Bronchial epithelial cell (primary cell): ENCODE data around the gene CHKA. TPM values are rescaled to one million over a fixed set of nuclear protein-coding genes. Genes with fewer than 3 reads are reported as not detected.

Experiments used
- DNase-seq: peaks from one replicate; pipeline ENCODE4 v3.0.0-alpha.2; 2010; ENCODE audit warnings: low read depth
- FAIRE-seq: peaks from 2 replicates; lab custom pipeline; 2011; peaks lifted over from hg19 to GRCh38; lab: Jason Lieb, UNC
- H3K27me3 ChIP-seq: 2 replicates; pipeline ENCODE4 v1.5.1; 2011; ENCODE audit warnings: low read length; ENCODE audit not compliant: control insufficient read depth, insufficient read depth
- H3K36me3 ChIP-seq: 2 replicates; pipeline ENCODE4 v1.5.1; 2011; ENCODE audit warnings: low read length; ENCODE audit not compliant: control insufficient read depth, insufficient read depth
- H3K4me3 ChIP-seq: 2 replicates; pipeline ENCODE4 v1.5.1; 2011; ENCODE audit warnings: mild to moderate bottlenecking, low read depth, low read length, control low read depth
- CTCF ChIP-seq: IDR thresholded peaks from 2 replicates; pipeline ENCODE4 v1.5.1; 2011; ENCODE audit warnings: mild to moderate bottlenecking, moderate library complexity, low read length, control low read depth, inconsistent platforms; ENCODE audit not compliant: insufficient read depth, severe bottlenecking
- total RNA-seq: library from RNA; depleted of rRNA; stranded (reverse); fragments of >200 nt; gene quantifications from 2 replicates; pipeline ENCODE4 v1.2.1, GENCODE V29; 2014

CHKA gene
- total RNA-seq, 1 donor from 2014 or later, result 7.4 TPM

GRCh38 chr11:68081691-68082090 is 39.5 kb downstream of the CHKA start:
- FAIRE-seq (no peak), DNase-seq (peak; percentile 80)
- H3K36me3 ChIP-seq, result no peaks in the 10 kb centered on the region
- H3K4me3 ChIP-seq, result no peak overlapping the region
- H3K27me3 ChIP-seq, result no peaks in the 10 kb centered on the region
- no peak for TF ChIP-seq CTCF

- H3K4me3 ChIP-seq, result no peak overlapping the region
- H3K36me3 ChIP-seq, result no peaks in the 10 kb centered on the region
- TF ChIP-seq CTCF, result no peak
- no peaks in the 10 kb centered on the region for H3K27me3 ChIP-seq
- FAIRE-seq, result no peak
- no peak for DNase-seq
Measured at GRCh38 chr11:68080860-68081259, 40.3 kb downstream of the CHKA start.

DNA sequence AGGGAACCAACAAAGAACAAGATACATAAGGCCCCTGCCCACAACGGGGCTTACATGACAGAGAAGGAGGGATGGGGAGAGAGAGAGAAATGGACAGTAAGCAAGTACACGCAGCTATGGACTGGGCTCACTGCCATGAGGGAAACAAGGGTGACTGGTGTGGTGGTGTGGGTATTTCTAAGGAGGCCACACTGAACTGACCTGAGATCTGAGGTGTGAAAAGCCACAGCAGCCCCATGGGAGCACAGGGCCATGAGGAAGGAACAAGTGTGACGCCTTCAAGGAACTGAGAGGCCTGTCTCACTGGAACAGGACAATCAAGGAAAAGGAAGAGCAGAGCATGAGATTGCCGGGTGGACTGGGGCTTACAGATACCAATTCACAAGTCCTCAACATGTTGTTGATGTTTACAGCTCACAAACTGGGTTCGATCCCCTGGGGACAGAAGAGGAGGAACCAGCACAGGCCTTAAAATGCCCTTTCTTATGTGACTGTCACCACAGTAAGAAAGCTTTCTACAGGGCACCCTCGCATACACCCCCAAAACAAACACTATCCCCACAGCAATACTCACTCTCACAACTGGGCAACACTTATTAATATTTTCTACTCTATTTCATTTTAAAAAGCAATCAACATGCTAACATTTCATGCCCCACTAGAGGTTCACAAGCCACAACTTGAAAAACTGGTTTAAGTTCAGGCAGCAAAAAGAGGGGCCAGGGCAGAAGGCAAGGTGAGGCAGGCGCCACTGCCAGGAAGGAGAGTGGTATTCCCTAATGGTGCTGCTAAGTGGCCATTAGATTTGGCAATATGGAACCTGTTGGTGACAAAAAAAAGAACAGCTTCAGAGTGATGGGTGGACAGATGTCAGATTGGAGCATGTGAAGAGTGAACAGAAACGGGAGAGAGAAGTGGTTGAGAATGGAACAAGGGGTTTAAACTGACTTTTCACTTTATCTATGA is 43.3 kb downstream of the CHKA start:
- FAIRE-seq (no peak), DNase-seq (peak; percentile 22)
- Histone ChIP-seq H3K36me3 (no peaks in the 10 kb centered on the region), H3K27me3 (no peaks in the 10 kb centered on the region), H3K4me3 (no peak overlapping the region)
- TF ChIP-seq CTCF, result no peak

GRCh38 chr11:68076371-68077042 is 44.7 kb downstream of the CHKA start:
- Histone ChIP-seq H3K4me3 (no peak overlapping the region), H3K36me3 (no peaks in the 10 kb centered on the region), H3K27me3 (no peaks in the 10 kb centered on the region)
- no peak for DNase-seq
- no peak for FAIRE-seq
- peak; percentile 4 for TF ChIP-seq CTCF

DNA sequence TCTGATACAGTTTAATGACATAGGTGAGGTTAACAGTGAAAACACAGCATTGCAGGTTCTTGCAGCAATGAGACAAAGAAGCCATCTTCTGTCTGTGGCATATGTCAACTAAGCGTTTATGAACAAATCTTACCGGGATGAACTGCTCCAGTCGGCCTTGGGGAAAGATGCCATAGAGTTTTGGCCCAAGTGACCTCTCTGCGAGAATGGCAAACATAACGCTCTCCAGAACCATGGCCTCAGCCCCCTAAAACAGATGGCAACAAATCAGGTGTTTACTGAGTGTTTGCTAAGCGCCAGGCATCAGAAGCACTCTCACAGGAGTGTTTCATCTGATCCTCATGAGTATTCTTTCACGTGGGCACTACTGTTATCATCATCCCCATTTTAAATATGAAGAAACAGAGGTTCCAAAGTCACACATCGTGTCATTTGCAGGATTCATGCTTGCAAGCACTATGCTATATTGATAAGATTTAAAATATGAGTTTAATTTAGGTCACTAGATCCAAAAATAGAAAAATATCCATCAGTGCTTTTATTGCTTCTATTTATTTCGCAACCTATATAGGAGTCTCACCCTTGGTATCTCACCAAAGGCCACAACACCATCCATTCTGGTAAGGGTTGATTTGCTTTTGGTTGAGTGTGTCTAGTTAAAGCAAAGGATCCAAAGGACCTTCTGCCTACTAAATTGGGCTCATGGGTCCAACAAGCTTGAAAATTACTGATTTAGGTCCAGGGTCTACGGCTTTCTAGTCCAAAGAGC is 46.4 kb downstream of the CHKA start:
- TF ChIP-seq CTCF, result no peak
- Histone ChIP-seq H3K27me3 (no peaks in the 10 kb centered on the region), H3K4me3 (no peak overlapping the region), H3K36me3 (no peaks in the 10 kb centered on the region)
- DNase-seq (no peak), FAIRE-seq (no peak)
